Eye (tissue), 1 donor: ENCODE measurements around the gene THRA.
A peak's percentile ranks its signal among the peaks of the same experiment; 100 is the strongest.
"Not testable (repeated sequence)": the region's sequence is repeated elsewhere in the genome, so short reads cannot be mapped to it uniquely, and the experiment has no call there.

Experiments used
- DNase-seq: peaks from one replicate; pipeline ENCODE4 v3.0.0-alpha.2; 2015

The THRA gene

DNA sequence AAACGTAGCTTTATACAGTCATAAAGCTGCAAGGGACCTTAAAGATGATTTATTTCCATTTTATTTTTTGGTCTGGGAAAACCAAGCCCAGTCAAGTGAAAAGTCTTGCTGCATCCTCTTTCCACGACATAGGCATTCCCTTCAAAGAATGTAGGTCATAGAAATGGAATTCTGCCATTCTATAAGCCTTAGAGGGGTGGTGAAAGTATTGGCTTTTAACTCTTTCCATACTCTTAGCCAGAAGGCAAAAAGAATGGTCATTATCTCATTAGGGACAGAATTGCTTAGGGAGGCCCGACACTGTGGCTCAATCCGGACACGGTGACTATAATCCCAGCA, 51.1 kb downstream of the THRA start:
- DNase-seq, result no peak

- DNase-seq, result no peak
Observed at GRCh38 chr17:40115101-40115436, 52.3 kb downstream of the THRA start.

- DNase-seq, result peak; percentile 96
Observed at GRCh38 chr17:40121181-40122135, 58.7 kb downstream of the THRA start, which contains the start of gene MSL1. Gene MSL1 (plus strand): TSS chr17:40121971. CDS start chr17:40122613, 642 bp downstream.

DNA sequence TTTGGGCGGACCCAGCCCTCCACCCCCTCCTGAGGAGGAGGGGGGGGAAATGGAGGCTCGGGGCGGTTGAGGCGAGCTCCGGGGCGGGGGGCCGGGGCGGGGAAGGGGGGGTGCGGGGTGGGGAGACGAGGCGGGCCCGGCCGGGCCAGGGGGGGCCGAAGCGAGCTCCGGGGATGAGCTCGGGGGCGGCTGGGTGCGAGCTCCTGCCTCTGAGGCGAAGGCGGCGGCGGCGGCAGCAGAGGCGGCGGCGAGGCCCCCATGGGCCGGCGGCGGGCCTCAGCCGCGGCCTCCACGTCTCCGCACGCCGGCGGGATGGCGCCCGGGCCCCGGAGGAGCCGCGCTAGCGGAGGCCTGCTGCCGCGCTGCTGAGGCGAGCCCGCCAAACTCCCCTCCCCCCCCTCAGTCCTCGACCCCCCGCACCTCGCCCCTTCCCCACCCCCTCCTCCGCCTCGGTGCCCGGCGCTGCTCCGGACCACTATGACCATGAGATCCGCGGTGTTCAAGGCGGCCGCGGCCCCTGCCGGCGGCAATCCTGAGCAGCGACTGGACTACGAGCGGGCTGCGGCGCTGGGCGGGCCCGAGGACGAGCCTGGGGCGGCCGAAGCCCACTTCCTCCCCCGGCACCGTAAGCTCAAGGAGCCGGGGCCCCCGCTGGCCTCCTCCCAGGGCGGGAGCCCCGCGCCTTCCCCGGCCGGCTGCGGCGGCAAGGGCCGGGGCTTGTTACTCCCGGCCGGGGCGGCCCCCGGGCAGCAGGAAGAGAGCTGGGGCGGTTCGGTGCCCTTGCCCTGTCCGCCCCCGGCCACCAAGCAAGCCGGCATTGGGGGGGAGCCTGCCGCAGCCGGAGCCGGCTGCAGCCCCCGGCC, 59.6 kb downstream of the THRA start:
- DNase-seq, result peak; percentile 72

DNA sequence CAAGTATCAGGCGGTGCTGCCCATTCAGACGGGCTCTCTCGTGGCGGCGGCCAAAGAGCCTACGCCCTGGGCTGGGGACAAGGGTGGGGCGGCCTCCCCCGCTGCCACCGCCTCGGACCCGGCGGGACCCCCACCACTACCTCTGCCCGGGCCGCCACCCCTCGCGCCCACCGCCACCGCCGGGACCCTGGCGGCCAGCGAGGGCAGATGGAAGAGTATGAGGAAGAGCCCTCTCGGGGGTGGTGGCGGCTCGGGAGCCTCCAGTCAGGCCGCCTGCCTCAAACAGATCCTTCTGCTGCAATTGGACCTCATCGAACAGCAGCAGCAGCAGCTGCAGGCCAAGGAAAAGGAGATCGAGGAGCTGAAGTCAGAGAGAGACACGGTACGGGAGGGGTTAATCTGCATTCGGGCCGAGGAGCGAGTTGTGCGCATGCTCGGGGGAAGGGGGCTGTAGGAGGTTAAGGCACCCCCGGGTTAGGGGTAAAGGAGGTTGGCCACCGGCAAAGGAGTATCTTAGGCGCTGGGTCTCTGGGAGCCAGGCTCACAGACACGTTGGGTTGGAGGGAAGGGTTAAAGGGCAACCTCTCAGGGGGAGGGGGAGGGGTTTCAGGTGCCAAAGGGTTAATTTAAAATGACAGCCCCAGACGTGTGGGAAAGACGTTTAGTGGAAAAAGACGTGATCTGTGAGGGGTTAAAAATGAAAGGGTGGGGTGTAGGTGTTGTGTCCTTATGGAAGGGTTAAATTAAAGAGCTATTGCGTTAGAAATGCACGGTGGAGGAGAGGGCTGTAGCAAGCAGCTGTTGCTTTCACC, 60.4 kb downstream of the THRA start:
- peak; percentile 92 for DNase-seq

DNA sequence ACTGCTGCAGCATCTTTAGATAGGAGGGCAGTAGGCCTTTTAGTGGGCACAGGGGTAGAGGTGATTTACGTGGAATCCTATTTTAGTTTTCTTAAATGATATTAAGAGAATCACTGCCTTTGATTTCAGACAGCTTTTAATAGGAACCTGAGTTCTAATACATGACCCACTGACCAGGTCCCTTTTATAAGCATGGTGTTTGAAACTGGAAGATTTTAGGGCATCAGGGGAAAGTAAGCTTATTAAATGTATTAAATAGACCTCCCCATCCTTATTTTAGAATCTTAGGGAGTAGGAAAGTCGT, 61.0 kb downstream of the THRA start:
- no peak for DNase-seq

- DNase-seq, result peak; percentile 37
Observed at GRCh38 chr17:40124279-40125141, 61.7 kb downstream of the THRA start.

- no peak for DNase-seq
Observed at GRCh38 chr17:40129498-40129897, 66.7 kb downstream of the THRA start.

- DNase-seq, result no peak
Observed at GRCh38 chr17:40130352-40131042, 67.7 kb downstream of the THRA start.

GRCh38 chr17:40134184-40134583, 71.4 kb downstream of the THRA start:
- no peak for DNase-seq

DNA sequence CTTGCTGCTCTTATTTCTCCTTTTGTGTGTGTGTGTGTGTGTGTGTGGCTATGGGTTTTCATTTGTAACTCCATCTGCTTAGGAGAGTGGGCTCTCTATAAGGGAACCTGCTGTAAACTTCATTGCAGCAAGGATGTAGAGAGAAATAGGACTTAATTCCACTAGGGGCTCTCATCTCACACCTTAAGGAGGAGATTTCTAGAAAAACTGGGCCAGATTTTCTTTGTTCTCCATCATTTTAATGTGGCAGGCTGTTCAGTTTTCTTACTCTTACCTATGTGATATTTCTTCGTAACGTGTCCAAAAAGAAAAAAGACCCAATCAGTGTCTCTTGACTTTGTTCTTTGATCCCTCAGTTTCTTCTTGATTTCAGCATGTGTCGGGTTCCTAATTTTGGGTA, 73.1 kb downstream of the THRA start:
- no peak for DNase-seq

DNA sequence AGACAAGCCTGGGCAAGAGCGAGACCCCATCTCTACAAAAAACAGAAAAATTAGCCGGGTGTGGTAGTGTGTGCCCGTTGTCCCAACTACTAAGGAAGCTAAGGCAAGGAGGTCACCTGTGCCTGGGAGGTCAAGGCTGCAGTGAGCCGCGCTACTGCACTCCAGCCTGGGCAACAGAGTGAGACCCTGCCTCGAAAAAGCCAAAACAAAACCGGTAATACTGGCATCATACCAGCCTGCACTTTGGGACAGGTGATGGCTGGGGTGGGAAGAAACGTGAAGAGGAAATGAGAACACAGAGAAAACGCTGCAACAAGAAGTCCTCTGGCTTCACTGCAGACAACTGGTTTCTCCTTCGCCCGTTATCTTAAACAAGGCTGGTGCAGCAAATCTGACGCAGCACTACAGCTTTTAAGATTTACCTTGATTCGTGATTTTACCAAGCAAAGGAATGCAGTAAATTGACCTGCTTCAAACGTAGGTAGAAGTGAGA, 76.8 kb downstream of the THRA start:
- DNase-seq, result no peak

- not testable (repeated sequence) for DNase-seq
Observed at GRCh38 chr17:40143166-40143565, 80.4 kb downstream of the THRA start.
